ENCODE results near the gene ANKRD33B.
"Not testable (repeated sequence)": the region's sequence is repeated elsewhere in the genome, so short reads cannot be mapped to it uniquely, and the experiment has no call there.

The ANKRD33B gene

GRCh38 chr5:10591966-10592365 is 28.1 kb downstream of the ANKRD33B start:
- no peak for DNase-seq (ENCODE audit: low read depth in 1 of 2, low spot score in 1 of 2)

GRCh38 chr5:10592601-10593000 is 28.7 kb downstream of the ANKRD33B start:
- no peak for DNase-seq (ENCODE audit: low read depth in 1 of 2, low spot score in 1 of 2)

DNA sequence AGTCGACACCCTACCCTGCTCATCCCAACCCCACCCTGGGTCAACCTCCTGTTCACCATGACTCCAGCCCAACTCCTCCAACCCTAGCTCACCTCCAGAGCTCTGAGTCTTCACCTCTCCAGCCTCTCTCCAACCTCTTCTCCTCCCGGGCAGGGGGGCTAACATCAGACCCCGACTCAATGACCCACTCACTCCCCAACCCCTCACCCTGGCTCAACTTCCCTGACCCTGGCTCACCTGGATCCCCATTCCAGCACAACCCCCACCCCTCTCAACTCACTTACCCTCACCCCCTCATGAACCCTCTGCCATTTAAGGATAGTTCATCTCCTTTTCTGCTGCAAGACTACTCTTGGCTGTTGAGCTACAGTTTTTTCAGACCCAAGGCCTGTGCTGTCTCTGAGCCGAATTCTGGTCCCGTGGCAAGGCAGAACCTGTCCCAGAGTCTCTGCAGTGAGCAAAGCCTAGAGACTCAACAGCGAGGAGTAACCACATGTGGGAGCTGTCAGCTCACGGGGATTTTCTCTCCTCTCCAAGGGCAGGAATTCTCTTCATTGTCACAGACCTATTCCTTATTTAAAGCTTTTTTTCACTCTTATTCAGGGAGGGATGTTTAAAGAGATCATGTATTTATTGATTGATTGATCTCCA is 29.8 kb downstream of the ANKRD33B start:
- no peak for DNase-seq (ENCODE audit: low read depth in 1 of 2, low spot score in 1 of 2)

DNA sequence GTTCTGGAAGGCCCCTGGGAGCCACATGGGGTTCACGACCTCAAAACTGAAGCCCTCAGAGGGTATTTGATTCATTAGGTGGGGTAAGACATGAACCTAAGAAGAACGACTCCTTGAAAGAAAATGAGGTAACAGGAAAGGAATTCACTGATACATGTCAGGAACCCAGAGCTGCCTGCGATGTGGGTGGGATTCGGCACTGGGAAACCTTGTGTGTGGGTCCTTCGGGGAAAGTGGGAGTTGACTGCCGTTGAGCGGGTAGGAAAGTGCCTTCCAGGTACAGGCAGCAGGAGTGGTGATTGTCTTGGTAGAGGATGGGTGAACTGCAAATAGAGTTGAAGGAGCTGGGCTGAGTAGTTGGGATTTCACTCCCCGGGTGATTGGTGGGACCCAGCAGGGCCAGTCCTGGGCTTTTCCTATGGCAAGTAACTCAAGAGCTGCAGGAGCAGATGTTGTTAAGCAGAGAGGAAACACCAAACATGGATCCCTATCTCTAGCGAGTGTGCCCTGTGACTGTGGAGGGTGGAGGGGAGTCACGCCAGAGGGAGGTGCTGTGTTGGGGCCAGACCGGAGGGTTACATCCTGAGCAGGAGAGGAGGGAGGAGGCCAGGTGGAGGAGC is 30.8 kb downstream of the ANKRD33B start:
- no peak for DNase-seq (ENCODE audit: low read depth in 1 of 2, low spot score in 1 of 2)

- DNase-seq (ENCODE audit: low read depth in 1 of 2, low spot score in 1 of 2): no peak
Measured at GRCh38 chr5:10595293-10595671, 31.4 kb downstream of the ANKRD33B start.

DNA sequence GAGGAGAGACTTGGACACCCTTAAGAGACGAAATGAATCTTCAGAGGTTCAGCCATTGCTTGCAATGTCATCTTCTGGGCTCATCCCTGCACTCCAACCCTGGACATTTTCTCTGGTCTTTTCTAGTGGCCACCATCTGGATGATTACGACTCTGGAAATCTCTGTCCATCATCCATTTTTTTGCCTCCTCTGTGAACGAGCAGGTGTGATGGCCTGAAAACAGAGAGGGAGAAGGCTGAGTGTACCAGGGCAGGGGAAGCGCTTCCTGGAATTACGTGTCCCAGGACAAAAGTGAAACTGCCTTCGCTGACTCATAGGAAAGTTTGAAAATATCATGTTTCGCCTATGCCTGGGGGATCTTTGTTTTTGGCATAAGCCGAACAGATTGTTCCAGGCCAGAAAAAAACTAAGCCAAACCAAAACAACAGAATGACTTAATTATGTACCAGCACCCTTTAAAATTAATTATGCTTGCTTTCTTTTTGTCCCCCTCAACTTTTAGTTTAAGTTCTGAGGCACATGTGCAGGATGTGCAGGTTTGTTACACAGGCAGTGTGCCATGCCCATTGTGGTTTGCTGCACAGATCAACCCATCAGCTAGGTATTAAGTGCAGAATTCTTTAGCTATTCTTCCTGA is 31.9 kb downstream of the ANKRD33B start:
- no peak for DNase-seq (ENCODE audit: low read depth in 1 of 2, low spot score in 1 of 2)

DNA sequence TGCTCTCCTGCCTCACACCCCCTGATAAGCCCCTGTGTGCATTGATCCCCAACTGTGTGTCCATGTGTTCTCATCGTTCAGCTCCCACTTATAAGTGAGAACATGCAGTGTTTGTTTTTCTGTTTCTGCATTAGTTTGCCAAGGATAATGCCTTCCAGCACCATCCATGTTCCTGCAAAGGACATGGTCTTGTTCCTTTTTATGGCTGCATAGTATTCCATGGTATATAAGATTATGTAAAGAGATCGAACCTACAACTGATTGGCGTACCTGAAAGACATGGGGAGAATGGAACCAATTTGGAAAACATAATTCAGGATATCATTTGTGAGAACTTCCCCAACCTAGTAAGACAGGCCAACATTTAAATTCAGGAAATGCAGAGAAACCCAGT is 32.4 kb downstream of the ANKRD33B start:
- DNase-seq (ENCODE audit: low read depth in 1 of 2, low spot score in 1 of 2): no peak

DNA sequence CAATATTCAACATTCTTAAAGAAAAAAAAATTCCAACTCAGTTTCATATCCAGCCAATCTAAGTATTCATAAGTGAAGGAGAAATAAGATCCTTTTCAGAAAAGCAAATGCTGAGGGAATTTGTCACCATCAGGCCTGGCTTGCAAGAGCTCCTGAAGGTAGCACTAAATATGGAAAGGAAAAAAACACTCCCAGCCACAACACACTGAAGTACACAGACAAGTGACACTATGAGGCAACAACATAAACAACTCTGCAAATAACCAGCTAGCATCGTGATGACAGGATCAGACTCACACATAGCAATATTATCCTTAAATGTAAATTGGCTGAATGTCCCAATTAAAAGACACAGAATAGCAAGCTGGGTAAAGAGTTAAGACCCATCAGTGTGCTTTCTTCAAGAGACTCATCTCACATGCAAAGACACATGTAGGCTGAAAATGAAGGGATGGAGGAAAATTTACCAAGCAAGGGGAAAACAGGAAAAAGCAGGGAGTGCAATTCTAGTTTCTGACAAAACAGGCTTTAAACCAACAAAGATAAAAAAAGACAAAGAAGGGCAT is 33.1 kb downstream of the ANKRD33B start:
- DNase-seq (ENCODE audit: low read depth in 1 of 2, low spot score in 1 of 2): no peak

DNA sequence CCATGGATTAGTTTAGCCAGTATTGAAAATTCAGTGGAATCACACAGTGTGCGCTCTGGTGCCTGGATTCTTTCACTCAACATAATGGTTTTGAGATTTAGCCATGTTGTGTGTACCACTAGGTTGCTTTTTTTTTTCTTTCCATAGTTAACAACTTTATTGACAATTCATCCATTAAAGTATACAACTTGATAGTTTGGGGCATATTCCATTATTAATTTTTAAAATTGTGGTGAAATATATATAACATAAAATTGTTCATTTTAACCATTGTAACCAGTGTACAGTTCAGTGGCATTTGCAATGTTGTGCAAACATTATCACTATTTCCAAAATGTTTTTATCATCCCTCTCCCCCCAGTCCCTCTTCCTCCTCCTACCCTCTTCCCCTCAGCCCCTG is 35.2 kb downstream of the ANKRD33B start:
- no peak for DNase-seq (ENCODE audit: low read depth in 1 of 2, low spot score in 1 of 2)

DNA sequence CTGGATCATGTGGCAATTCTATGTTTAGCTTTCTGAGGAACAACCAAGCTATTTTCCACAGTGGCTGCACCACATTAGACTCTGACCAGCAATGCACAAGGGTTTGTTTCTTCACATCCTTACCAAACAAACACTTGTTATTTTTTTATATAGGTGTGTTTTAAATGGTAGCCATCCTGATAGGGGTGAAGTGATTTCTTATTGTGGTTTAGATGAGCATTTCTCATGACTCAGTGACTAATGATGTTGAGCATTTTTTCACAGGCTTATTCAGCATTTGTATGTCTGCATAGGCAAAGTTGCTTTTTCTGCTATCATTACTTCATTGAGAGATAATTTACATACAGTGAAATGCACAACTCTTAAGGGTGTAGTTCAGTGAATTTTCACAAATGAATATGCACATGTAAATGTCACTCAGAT is 36.0 kb downstream of the ANKRD33B start:
- no peak for DNase-seq (ENCODE audit: low read depth in 1 of 2, low spot score in 1 of 2)

DNA sequence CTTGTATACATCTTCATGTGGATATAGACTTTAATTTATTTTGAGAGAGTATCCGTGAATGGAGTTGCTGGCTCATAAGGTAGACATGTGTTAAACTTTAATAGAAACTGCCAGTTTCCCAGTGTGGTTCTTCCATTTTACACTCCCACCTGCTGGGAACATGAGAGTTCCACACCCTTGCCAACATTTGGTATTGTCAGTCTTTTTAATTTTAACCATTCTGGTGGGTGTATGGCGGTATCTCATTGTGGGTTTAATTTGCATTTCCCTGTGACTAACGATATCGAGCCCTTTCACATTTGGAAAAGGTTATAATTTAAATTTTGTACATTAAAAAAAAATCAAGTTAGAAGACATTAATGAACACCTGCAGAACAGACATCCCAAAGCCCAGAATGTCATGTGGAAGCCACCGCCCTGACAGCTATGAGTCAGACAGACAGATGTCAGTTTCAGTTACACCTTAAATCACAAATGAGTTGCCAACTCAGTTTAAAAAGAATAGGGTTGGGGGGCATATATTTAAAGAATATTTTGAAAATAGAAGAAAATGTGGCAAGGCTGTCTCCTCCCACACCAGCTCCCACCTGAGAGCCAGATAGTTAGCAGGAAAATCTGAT is 36.9 kb downstream of the ANKRD33B start:
- DNase-seq (ENCODE audit: low read depth in 1 of 2, low spot score in 1 of 2): no peak

- DNase-seq (ENCODE audit: low read depth in 1 of 2, low spot score in 1 of 2): no peak
Measured at GRCh38 chr5:10601246-10602030, 37.6 kb downstream of the ANKRD33B start.

GRCh38 chr5:10602031-10602806 is 38.3 kb downstream of the ANKRD33B start:
- no peak for DNase-seq (ENCODE audit: low read depth in 1 of 2, low spot score in 1 of 2)

GRCh38 chr5:10604975-10605374 is 41.1 kb downstream of the ANKRD33B start:
- DNase-seq (ENCODE audit: low read depth in 1 of 2, low spot score in 1 of 2): no peak

DNA sequence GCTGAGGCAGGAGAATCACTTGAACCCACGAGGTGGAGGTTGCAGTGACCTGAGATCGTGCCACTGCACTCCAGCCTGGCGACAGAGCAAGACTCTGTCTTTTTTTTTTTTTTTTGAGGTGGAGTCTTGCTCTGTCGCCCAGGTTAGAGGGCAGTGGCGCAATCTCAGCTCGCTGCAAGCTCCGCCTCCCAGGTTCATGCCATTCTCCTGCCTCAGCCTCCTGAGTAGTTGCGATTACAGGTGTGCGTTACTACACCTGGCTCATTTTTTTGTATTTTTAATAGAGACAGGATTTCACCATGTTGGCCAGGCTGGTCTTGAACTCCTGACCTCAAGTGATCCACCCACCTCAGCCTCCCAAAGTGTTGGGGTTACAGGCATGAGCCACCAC is 42.8 kb downstream of the ANKRD33B start:
- DNase-seq (ENCODE audit: low read depth in 1 of 2, low spot score in 1 of 2): not testable (repeated sequence)

DNA sequence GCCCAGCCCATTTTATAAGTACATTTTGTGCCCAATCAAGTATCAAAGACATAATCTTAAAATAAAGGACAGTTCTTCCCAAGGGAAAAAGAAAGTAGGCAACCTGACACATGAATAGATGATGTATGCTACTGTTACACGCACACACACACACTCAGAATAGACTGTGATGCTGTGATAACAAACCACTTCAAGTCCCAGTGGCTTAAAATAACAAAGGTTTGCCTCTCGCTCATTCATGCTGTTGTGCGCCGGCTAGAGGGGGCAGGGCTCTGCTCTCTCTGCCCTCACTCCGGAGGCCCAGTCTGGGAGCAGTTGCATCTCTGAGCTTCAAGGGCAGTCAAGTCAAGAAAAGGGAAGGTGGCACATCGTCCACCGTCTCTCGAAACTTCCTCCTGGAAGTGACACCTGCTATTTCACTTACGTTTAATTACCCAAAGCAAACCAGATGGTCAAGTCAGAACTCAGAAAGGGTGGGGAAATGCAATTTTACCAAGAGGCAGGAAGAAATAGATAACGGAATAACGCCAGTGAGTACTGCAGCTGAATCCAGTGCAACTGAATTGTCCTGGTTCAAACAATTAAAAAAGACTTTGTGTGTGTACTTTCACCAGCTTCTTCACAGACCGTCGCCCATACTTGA is 43.3 kb downstream of the ANKRD33B start:
- DNase-seq (ENCODE audit: low read depth in 1 of 2, low spot score in 1 of 2): no peak

GRCh38 chr5:10607666-10608073 is 43.8 kb downstream of the ANKRD33B start:
- no peak for DNase-seq (ENCODE audit: low read depth in 1 of 2, low spot score in 1 of 2)

DNA sequence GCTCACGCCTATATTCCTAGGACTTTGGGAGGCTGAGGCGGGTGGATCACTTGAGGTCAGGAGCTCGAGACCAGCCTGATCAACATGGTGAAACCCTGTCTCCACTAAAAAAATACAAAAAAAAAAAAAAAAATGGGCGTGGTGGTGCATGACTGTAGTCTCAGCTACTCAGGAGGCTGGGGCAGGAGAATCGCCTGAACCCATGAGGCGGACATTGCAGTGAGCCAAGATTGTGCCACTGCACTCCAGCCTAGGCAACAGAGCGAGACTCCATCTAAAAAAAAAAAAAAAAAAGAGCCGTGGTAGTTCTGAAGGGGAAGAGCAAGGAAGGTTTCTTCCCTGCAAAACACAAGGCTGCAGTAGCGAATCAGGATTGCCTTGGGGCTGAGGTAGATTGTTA is 44.2 kb downstream of the ANKRD33B start:
- not testable (repeated sequence) for DNase-seq (ENCODE audit: low read depth in 1 of 2, low spot score in 1 of 2)

DNA sequence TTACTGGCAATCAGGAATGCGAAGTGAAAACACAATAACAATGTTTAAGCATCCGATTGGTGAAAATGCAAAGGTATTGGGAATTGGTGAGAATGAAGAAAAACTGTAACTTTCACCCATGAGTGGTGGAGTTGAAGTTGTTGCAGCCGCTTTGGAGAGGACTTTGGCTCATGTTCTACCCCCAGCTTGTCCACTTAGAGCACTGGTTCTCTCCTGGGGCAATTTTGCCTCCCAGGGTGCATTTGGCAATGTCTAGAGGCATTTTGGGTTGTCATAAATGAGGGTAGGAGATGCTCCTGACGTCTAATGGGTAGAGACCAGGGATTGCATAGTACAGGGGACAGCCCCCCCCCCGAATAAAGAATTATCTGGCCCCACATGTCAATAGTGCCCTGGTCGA is 46.2 kb downstream of the ANKRD33B start:
- DNase-seq (ENCODE audit: low read depth in 1 of 2, low spot score in 1 of 2): no peak

DNA sequence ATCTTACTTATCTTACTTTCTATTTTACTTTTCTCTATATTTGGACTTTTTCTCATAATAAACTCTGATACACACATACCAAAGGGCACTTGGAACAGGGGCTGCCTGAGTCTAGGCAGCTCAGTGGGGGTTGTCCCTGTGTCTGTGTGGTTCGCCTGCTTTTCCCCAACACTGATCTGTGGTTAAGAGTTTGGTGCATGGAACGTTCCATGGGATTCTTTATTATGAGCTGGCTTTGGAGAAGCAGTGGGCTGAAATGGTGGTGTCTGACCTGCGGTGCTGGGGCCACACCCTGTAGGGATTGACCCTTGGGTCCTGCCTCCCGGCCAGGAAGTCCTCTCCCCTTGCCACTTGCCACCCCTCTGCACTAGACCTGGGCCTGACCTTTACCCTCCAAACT is 47.4 kb downstream of the ANKRD33B start:
- no peak for DNase-seq (ENCODE audit: low read depth in 1 of 2, low spot score in 1 of 2)
